ENCODE measurements around the gene NDC1. TPM values are rescaled to one million over a fixed set of nuclear protein-coding genes. Genes with fewer than 3 reads are reported as not detected.

NDC1 gene
- total and polyA plus RNA-seq, 2 donors (not counting 3 experiments of a cell fraction or from before 2014, with no cell fraction given) = 23.2 to 29.2 TPM

- Histone ChIP-seq H3K27me3 (ENCODE audit: control insufficient read depth in 2 of 2, insufficient read depth in 2 of 2, low read length in 2 of 2) (peaks cover 0 to 9% of the 10 kb centered on the region in 2 experiments), H3K36me3 (ENCODE audit: control insufficient read depth in 2 of 2, extremely low read depth in 1 of 2, insufficient read depth in 2 of 2, low read length in 2 of 2) (no peaks in the 10 kb centered on the region), H4K20me1 (replicated peaks; ENCODE audit: control insufficient read depth, extremely low read depth, insufficient read depth, low read length) (no peaks in the 10 kb centered on the region), H3K9me1 (replicated peaks; ENCODE audit: control insufficient read depth, extremely low read depth, insufficient read depth, low read length) (no peaks in the 10 kb centered on the region), H3K27ac (ENCODE audit: insufficient read depth, low read depth, low read length) (no peak overlapping the region), H3K4me3 (replicated peaks in 1 of 3; ENCODE audit: insufficient read depth in 1 of 3, low read depth in 1 of 3, low read length in 3 of 3) (no peak overlapping the region), H3K9me3 (replicated peaks; ENCODE audit: control insufficient read depth, insufficient read depth, low read length) (no peaks in the 10 kb centered on the region), H2AFZ (ENCODE audit: low read depth, low read length) (no peak overlapping the region), H3K79me2 (ENCODE audit: control insufficient read depth, insufficient read depth, low read length) (no peaks in the 10 kb centered on the region), H3K4me2 (ENCODE audit: insufficient read depth, low read length) (no peak overlapping the region), H3K9ac (replicated peaks; ENCODE audit: extremely low read depth, insufficient read depth, low read length) (no peak overlapping the region), H3K4me1 (ENCODE audit: control insufficient read depth, extremely low read depth, insufficient read depth, low read length) (no peaks in the 10 kb centered on the region)
- DNase-seq (ENCODE audit: low read depth, low spot score) (no peak), FAIRE-seq (no peak)
- CTCF ChIA-PET = interaction anchor here (1.0 to 1.9 kb wide), 4 partner anchors 10 to 1093 kb away, joined by 4 to 7 read pairs (median 4); no protein-coding TSS in a partner anchor
- POLR2A ChIA-PET = no interaction called here
- no TSS peak for BruUV-seq (replicated peaks)
- dilution Hi-C loops (cut with MboI; ENCODE audit: extremely low pct_ligation_motif_present, low sequenced_read_pairs) = no loop called here
- TF ChIP-seq MYC (IDR thresholded peaks at IDR 0.05; ENCODE audit: low read depth, low read length) (no peak), JUN (IDR thresholded peaks at IDR 0.05; ENCODE audit: borderline replicate concordance, insufficient read depth, insufficient read length, low read depth) (no peak), GATA2 (IDR thresholded peaks at IDR 0.05; ENCODE audit: insufficient read depth, insufficient read length, low read depth, low read length) (no peak), EZH2 (IDR thresholded peaks at IDR 0.05; ENCODE audit: borderline replicate concordance, low read depth, low read length, severe bottlenecking) (no peak), FOS (IDR thresholded peaks at IDR 0.05; ENCODE audit: borderline replicate concordance, insufficient read depth, low read length) (no peak), POLR2AphosphoS5 (IDR thresholded peaks at IDR 0.05; ENCODE audit: insufficient read depth, low read depth, low read length) (no peak), CTCF (IDR thresholded peaks at IDR 0.05; ENCODE audit: extremely low read depth in 1 of 2, insufficient read depth in 1 of 2, low read depth in 1 of 2, low read length in 2 of 2) (no peak), POLR2A (IDR thresholded peaks at IDR 0.05; ENCODE audit: low read depth, low read length) (no peak)
- TF ChIP-seq, protein P1, sequence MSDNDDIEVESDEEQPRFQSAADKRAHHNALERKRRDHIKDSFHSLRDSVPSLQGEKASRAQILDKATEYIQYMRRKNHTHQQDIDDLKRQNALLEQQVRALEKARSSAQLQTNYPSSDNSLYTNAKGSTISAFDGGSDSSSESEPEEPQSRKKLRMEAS (IDR thresholded peaks at IDR 0.05; ENCODE audit: insufficient read depth, insufficient read length) = no peak
- intact Hi-C loops (cut with micrococcal nuclease) = no loop called here
Observed at GRCh38 chr1:53717025-53717804, 120.9 kb downstream of the NDC1 start.

All from endothelial cell of umbilical vein (primary cell).